Loucy (cell line): ENCODE data around the gene MYO5C.

Source experiments
- H2AFZ ChIP-seq: fragments of 200-600 bp; sonication (generic); 2 replicates; pipeline ENCODE4 v1.6.0; 2016; ENCODE audit warnings: antibody characterized with exemption, mild to moderate bottlenecking, low read length, moderate library complexity
- H3F3A ChIP-seq: fragments of 200-600 bp; 2 replicates; pipeline ENCODE4 v1.6.0; 2016; ENCODE audit warnings: antibody characterized with exemption, low read depth, mild to moderate bottlenecking
- H3K27me3 ChIP-seq: fragments of 200-600 bp; sonication (generic); 2 replicates; pipeline ENCODE4 v1.6.1; 2014; ENCODE audit warnings: low read length, mild to moderate bottlenecking; ENCODE audit not compliant: insufficient read depth, poor library complexity, severe bottlenecking
- H3K36me3 ChIP-seq: fragments of 200-600 bp; sonication (generic); 2 replicates; pipeline ENCODE4 v1.6.1; 2016; ENCODE audit warnings: low read length; ENCODE audit not compliant: insufficient read depth
- H3K4me1 ChIP-seq: fragments of 200-600 bp; sonication (generic); 2 replicates; pipeline ENCODE4 v1.5.1; 2014; ENCODE audit warnings: low read length, mild to moderate bottlenecking; ENCODE audit not compliant: insufficient read depth, poor library complexity, severe bottlenecking
- H3K4me2 ChIP-seq: fragments of 200-600 bp; sonication (generic); 2 replicates; pipeline ENCODE4 v1.6.0; 2014; ENCODE audit warnings: antibody characterized with exemption, low read length, low read depth, mild to moderate bottlenecking; ENCODE audit not compliant: poor library complexity, severe bottlenecking
- H3K4me3 ChIP-seq: fragments of 200-600 bp; sonication (generic); 2 replicates; pipeline ENCODE4 v1.5.1; 2014; ENCODE audit warnings: low read length, mild to moderate bottlenecking, mixed read lengths; ENCODE audit not compliant: poor library complexity, severe bottlenecking
- H3K79me2 ChIP-seq: fragments of 200-600 bp; sonication (generic); 2 replicates; pipeline ENCODE4 v1.6.1; 2014; ENCODE audit warnings: low read length; ENCODE audit not compliant: insufficient read depth
- H3K9ac ChIP-seq: fragments of 200-600 bp; sonication (generic); 2 replicates; pipeline ENCODE4 v1.6.0; 2014; ENCODE audit warnings: mild to moderate bottlenecking, low read depth, low read length, moderate library complexity; ENCODE audit not compliant: poor library complexity, severe bottlenecking
- H3K9me2 ChIP-seq: fragments of 200-600 bp; sonication (generic); replicated peaks from 2 replicates; pipeline ENCODE4 v1.6.1; 2016; ENCODE audit warnings: low read depth, low read length, mixed read lengths
- H3K9me3 ChIP-seq: fragments of 200-600 bp; sonication (generic); 2 replicates; pipeline ENCODE4 v1.6.1; 2014; ENCODE audit warnings: mild to moderate bottlenecking, antibody characterized with exemption, low read length, low read depth; ENCODE audit not compliant: insufficient read depth
- H4K20me1 ChIP-seq: fragments of 200-600 bp; sonication (generic); 2 replicates; pipeline ENCODE4 v1.6.0; 2014; ENCODE audit warnings: antibody characterized with exemption, low read length, mild to moderate bottlenecking; ENCODE audit not compliant: insufficient read depth, poor library complexity, severe bottlenecking
- EZH2phosphoT487 ChIP-seq: fragments of 200-600 bp; IDR thresholded peaks from 2 replicates; pipeline ENCODE4 v1.6.1; 2018; ENCODE audit warnings: antibody characterized with exemption, mild to moderate bottlenecking, moderate library complexity, borderline replicate concordance
- TF ChIP-seq, protein P1 (sequence below): fragments of 200-600 bp; sonication (generic); conservative IDR thresholded peaks from 2 replicates; pipeline ENCODE4 v1.5.1; 2014; ENCODE audit warnings: mild to moderate bottlenecking, antibody characterized with exemption, low read length

Gene MYO5C

DNA sequence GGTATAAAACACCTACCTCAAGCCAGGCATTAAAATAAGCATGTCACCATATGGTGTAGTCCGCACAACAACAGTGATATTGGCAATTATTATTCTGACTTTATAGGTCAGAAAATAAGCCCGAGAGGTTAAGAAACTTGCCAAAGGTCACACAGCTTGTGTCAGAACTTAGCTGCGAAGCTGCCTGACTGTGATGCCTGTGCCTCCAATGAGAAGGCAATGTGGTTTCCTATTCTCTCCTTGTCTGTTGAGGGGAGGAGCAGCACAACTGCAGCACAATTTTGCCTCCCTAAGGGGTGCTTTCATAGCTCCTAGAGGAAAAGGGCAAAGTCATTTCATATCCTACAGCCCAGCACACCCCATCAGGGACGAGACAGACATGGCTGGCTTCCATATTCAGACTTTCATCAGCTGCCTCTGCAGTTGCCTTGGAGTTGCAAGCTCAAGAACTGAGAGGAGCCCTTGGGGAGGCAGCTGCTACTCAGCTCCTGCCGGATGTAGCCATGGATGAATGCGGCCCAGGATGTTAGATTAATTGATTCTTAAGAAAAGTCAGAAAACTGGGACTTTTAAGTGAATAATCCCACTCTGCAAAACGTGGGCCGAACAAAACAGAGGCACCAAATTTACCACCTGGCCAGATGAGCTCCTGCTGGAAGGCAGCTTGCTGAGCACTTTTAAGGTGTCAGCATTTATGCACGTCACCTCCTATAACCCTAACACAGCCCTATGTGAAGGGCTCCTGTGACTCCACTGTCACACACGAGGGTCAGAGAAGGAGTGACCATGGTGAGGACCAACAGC, 38.5 kb downstream of the MYO5C start:
- Histone ChIP-seq H3K27me3 (no peaks in the 10 kb centered on the region), H3F3A (no peaks in the 10 kb centered on the region), H3K9me3 (no peaks in the 10 kb centered on the region), H3K79me2 (no peaks in the 10 kb centered on the region), H3K4me3 (peak overlapping the region; percentile 68), H3K9ac (peak overlapping the region; percentile 11), H2AFZ (peak overlapping the region; percentile 84), H4K20me1 (no peaks in the 10 kb centered on the region), H3K4me1 (peaks cover 17% of the 10 kb centered on the region), H3K4me2 (peak overlapping the region; percentile 74), H3K9me2 (no peaks in the 10 kb centered on the region), H3K36me3 (no peaks in the 10 kb centered on the region)
- TF ChIP-seq, protein P1, sequence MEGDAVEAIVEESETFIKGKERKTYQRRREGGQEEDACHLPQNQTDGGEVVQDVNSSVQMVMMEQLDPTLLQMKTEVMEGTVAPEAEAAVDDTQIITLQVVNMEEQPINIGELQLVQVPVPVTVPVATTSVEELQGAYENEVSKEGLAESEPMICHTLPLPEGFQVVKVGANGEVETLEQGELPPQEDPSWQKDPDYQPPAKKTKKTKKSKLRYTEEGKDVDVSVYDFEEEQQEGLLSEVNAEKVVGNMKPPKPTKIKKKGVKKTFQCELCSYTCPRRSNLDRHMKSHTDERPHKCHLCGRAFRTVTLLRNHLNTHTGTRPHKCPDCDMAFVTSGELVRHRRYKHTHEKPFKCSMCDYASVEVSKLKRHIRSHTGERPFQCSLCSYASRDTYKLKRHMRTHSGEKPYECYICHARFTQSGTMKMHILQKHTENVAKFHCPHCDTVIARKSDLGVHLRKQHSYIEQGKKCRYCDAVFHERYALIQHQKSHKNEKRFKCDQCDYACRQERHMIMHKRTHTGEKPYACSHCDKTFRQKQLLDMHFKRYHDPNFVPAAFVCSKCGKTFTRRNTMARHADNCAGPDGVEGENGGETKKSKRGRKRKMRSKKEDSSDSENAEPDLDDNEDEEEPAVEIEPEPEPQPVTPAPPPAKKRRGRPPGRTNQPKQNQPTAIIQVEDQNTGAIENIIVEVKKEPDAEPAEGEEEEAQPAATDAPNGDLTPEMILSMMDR: no peak
- TF ChIP-seq EZH2phosphoT487: no peak

DNA sequence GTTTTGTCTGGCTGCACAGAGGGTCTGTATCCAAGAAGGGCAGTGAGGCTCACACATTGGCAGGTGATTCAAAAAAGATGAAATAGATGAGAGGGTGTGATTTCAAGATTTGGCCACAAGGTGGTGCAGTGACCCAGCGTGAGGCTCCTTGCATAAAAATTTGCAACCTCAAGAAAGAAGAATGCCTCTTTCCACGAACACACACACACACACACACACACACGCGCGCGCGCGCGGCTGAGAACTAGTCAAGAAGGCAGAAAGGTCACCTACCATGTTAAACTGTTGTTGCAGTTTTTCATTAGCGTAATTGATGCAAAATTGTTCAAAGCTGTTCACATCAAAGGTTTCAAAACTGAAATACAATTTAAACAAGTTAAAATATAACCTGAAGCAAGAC, 39.2 kb downstream of the MYO5C start:
- no peaks in the 10 kb centered on the region for H3K79me2 ChIP-seq

DNA sequence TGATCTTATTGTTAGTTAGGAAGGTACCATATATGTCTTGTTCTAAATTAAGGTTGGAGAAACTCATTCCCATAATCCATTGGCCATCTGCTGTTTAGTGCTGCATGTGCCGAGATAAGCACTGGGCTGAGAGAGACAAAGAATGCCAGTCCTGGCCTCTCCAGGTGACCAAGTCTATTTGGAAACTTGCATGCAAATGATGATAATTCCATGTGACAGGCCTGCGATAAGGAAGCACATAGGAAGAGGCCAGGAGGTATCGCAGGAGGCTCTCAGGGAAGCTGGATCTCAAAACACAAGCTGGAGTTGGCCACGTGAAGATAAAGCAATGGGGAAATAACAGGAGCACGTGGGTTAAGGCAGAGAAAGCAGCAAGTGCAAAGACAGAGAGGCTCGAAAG, 39.7 kb downstream of the MYO5C start:
- H3K4me3 ChIP-seq: no peak overlapping the region
- no peaks in the 10 kb centered on the region for H3K9me3 ChIP-seq
- no peaks in the 10 kb centered on the region for H3K79me2 ChIP-seq
- H4K20me1 ChIP-seq: no peaks in the 10 kb centered on the region
- no peak overlapping the region for H3K9ac ChIP-seq
- no peaks in the 10 kb centered on the region for H3F3A ChIP-seq
- TF ChIP-seq, protein P1: no peak
- TF ChIP-seq EZH2phosphoT487: no peak
- no peaks in the 10 kb centered on the region for H3K27me3 ChIP-seq
- H2AFZ ChIP-seq: no peak overlapping the region; the same call in 1 of the 2 replicates
- no peaks in the 10 kb centered on the region for H3K36me3 ChIP-seq
- no peaks in the 10 kb centered on the region for H3K9me2 ChIP-seq
- no peak overlapping the region for H3K4me2 ChIP-seq
- peaks cover 10% of the 10 kb centered on the region for H3K4me1 ChIP-seq

More for the DNA sequence above, 39.2 kb downstream of the MYO5C start:
- Histone ChIP-seq H3K4me3 (peak overlapping the region; percentile 68), H3K9me3 (no peaks in the 10 kb centered on the region), H3K4me1 (peaks cover 10% of the 10 kb centered on the region), H3K36me3 (no peaks in the 10 kb centered on the region), H3K9me2 (no peaks in the 10 kb centered on the region), H3K4me2 (peak overlapping the region; percentile 74), H3F3A (no peaks in the 10 kb centered on the region), H2AFZ (peak overlapping the region; percentile 84), H3K9ac (peak overlapping the region; percentile 11), H3K27me3 (no peaks in the 10 kb centered on the region), H4K20me1 (no peaks in the 10 kb centered on the region)
- TF ChIP-seq, protein P1: peak; percentile 77
- no peak for TF ChIP-seq EZH2phosphoT487
